ENCODE data around the gene FZD10. TPM values are rescaled to one million over a fixed set of nuclear protein-coding genes. Genes with fewer than 3 reads are reported as not detected.

The FZD10 gene
- total RNA-seq, 1 donor from 2014 or later = 1.0 TPM

GRCh38 chr12:130177635-130178242 is 15.5 kb downstream of the FZD10 start:
- no peak overlapping the region for H3K4me3 ChIP-seq (ENCODE audit: low read depth, low read length)
- DNase-seq (ENCODE audit: low read depth) = no peak
- TF ChIP-seq, protein P1, sequence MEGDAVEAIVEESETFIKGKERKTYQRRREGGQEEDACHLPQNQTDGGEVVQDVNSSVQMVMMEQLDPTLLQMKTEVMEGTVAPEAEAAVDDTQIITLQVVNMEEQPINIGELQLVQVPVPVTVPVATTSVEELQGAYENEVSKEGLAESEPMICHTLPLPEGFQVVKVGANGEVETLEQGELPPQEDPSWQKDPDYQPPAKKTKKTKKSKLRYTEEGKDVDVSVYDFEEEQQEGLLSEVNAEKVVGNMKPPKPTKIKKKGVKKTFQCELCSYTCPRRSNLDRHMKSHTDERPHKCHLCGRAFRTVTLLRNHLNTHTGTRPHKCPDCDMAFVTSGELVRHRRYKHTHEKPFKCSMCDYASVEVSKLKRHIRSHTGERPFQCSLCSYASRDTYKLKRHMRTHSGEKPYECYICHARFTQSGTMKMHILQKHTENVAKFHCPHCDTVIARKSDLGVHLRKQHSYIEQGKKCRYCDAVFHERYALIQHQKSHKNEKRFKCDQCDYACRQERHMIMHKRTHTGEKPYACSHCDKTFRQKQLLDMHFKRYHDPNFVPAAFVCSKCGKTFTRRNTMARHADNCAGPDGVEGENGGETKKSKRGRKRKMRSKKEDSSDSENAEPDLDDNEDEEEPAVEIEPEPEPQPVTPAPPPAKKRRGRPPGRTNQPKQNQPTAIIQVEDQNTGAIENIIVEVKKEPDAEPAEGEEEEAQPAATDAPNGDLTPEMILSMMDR (conservative IDR thresholded peaks at IDR 0.05; ENCODE audit: low read depth, low read length) = no peak

DNA sequence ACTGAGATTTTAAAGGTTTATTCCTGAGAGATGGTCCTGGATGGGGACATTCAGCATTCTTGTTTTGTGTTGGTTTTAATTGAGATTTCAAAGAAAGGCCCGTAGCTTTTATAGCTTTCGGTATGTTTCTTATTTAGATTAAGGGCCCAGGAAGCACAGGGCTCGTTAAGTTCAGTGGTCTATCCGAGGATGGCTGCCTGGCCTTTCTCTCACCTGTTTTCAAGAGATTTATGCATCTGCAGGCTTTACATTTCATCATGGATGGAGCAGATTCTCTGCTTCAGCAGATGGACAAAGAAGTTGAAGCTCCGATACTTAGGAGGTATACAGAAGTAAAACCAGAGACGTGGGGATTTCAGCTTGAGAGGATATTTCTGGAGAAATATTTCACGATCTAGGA is 16.0 kb downstream of the FZD10 start:
- no peak overlapping the region for H3K4me3 ChIP-seq (ENCODE audit: low read depth, low read length)
- DNase-seq (ENCODE audit: low read depth) = no peak
- TF ChIP-seq, protein P1 (conservative IDR thresholded peaks at IDR 0.05; ENCODE audit: low read depth, low read length) = no peak

GRCh38 chr12:130179191-130179590 is 16.9 kb downstream of the FZD10 start:
- DNase-seq (ENCODE audit: low read depth) = no peak
- TF ChIP-seq, protein P1 (conservative IDR thresholded peaks at IDR 0.05; ENCODE audit: low read depth, low read length) = no peak
- H3K4me3 ChIP-seq (ENCODE audit: low read depth, low read length) = no peak overlapping the region

GRCh38 chr12:130179621-130180020 is 17.4 kb downstream of the FZD10 start:
- TF ChIP-seq, protein P1 (conservative IDR thresholded peaks at IDR 0.05; ENCODE audit: low read depth, low read length) = no peak
- no peak for DNase-seq (ENCODE audit: low read depth)
- no peak overlapping the region for H3K4me3 ChIP-seq (ENCODE audit: low read depth, low read length)

DNA sequence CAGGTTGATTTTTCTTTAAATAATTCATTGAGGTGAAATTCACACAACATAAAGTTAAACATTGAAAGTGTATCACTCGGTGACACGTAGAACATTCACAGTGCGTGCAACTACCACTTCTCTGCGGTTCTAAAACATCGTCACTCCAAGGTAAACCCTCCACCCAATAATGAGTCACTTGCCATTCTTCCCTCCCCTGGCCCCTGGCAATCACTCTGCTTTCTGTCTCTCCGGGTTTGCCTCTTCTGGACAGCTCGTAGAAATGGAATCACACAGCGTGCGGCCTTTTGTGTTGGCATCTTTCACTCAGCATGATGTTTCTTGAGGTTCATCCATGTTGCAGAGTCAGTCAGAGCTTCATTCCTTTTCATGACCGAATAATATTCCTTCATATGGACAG is 18.9 kb downstream of the FZD10 start:
- TF ChIP-seq, protein P1 (conservative IDR thresholded peaks at IDR 0.05; ENCODE audit: low read depth, low read length) = no peak
- DNase-seq (ENCODE audit: low read depth) = no peak
- H3K4me3 ChIP-seq (ENCODE audit: low read depth, low read length) = no peak overlapping the region

DNA sequence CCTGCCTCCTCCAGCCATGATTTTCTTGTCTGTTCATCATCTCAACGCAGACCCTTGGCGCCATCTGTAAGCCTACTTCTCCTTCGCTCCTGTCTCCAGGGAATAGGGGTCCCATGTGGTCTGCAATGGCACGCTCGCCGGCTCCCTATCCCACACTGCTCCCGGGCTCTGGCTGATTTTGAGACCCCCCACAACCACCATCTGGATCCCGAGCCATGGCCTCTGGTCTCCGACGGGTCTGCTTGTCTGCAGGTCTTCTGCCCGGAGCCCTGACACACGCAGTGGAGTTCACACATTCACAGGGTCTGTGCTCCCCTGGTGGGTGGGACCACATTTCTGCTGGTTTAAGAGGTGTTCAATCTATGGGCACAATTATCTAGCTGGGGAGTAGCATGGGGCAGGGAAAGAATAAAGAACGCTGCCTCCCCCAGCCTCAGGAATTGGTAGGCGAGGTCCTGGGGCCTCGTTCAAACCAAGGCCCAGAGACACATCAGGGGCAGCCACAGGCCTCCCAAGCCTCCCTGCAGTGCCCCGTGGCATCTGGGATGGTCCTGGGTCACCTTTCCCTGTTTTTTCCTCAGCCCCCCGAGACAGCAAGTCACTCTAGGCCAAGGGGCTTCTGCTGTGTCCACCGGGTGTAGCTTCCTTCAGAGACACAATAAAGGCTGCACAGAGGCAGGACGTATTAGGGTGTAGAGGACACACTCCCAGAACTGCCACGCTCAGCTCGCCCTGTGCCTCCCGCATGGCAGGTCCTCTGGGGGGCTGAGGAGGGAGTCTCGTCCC is 21.5 kb downstream of the FZD10 start:
- no peak for DNase-seq (ENCODE audit: low read depth)
- TF ChIP-seq, protein P1 (conservative IDR thresholded peaks at IDR 0.05; ENCODE audit: low read depth, low read length) = no peak
- no peak overlapping the region for H3K4me3 ChIP-seq (ENCODE audit: low read depth, low read length)

All from epithelial cell of proximal tubule (primary cell).